KBM-7 (cell line): ENCODE measurements around the gene UBXN1.
"Not testable (repeated sequence)": the region's sequence is repeated elsewhere in the genome, so short reads cannot be mapped to it uniquely, and the experiment has no call there.

Source experiments
- DNase-seq: peaks from one replicate; pipeline ENCODE4 v3.0.0-alpha.2; 2015
- in situ Hi-C: fragments of 300-500 bp; cut with MboI; formaldehyde crosslinking; loops from 2 replicates; pipeline ENCODE4 v1.14.3; 2020; ENCODE audit warnings: low sequenced_read_pairs, low pct_unique_long_range_greater_than_20kb, mixed read lengths

Gene UBXN1

GRCh38 chr11:62677714-62678113 lies 1.2 kb downstream of the UBXN1 start:
- in situ Hi-C loops, result loop anchor here (25.0 kb wide), 1 partner anchor 290 kb away; no protein-coding TSS in a partner anchor
- no peak for DNase-seq

GRCh38 chr11:62677156-62677555 lies 1.7 kb downstream of the UBXN1 start:
- in situ Hi-C loops, result loop anchor here (25.0 kb wide), 1 partner anchor 290 kb away; no protein-coding TSS in a partner anchor
- DNase-seq, result no peak

- in situ Hi-C loops, result loop anchor here (25.0 kb wide), 1 partner anchor 289 kb away; no protein-coding TSS in a partner anchor
- DNase-seq, result no peak
These were observed 2.2 kb downstream of the UBXN1 start for GRCh38 chr11:62676698-62677097.

- in situ Hi-C loops, result loop anchor here (25.0 kb wide), 1 partner anchor 288 kb away; no protein-coding TSS in a partner anchor
- not testable (repeated sequence) for DNase-seq
These were observed 3.5 kb downstream of the UBXN1 start for GRCh38 chr11:62675415-62675814.

GRCh38 chr11:62673196-62673525 lies 5.7 kb downstream of the UBXN1 start:
- in situ Hi-C loops, result no loop called here
- DNase-seq, result no peak

GRCh38 chr11:62671608-62672389 lies 7.1 kb downstream of the UBXN1 start, which contains the start of the genes LBHD1 and UQCC3:
LBHD1 (minus strand) TSS chr11:62672267; CDS start chr11:62670031, 2,236 bp downstream.
UQCC3 (plus strand) TSS chr11:62671673; CDS start chr11:62671746, 73 bp downstream.
- peak; percentile 89 for DNase-seq
- in situ Hi-C loops, result no loop called here

GRCh38 chr11:62671236-62671607 lies 7.7 kb downstream of the UBXN1 start:
- in situ Hi-C loops, result no loop called here
- DNase-seq, result no peak

- in situ Hi-C loops, result no loop called here
- no peak for DNase-seq
These were observed 9.3 kb downstream of the UBXN1 start for GRCh38 chr11:62669420-62670161.

- in situ Hi-C loops, result no loop called here
These were observed 11.4 kb downstream of the UBXN1 start for GRCh38 chr11:62667460-62667859.

GRCh38 chr11:62666259-62666926 lies 12.5 kb downstream of the UBXN1 start:
- in situ Hi-C loops, result no loop called here
- no peak for DNase-seq

More at GRCh38 chr11:62667460-62667859, 11.4 kb downstream of the UBXN1 start:
- DNase-seq, result no peak

- peak; percentile 38 for DNase-seq
- in situ Hi-C loops, result no loop called here
These were observed 13.1 kb downstream of the UBXN1 start for GRCh38 chr11:62665599-62666258.

GRCh38 chr11:62665075-62665598 lies 13.7 kb downstream of the UBXN1 start, which contains the start of the genes C11orf98 and CSKMT:
C11orf98 (minus strand) TSS chr11:62665210; CDS start chr11:62665169, 41 bp downstream.
CSKMT (plus strand) TSS chr11:62665312; CDS start chr11:62665880, 568 bp downstream.
- in situ Hi-C loops, result no loop called here
- DNase-seq, result peak; percentile 95

- no peak for DNase-seq
- in situ Hi-C loops, result no loop called here
These were observed 14.3 kb downstream of the UBXN1 start for GRCh38 chr11:62664405-62665074.

- DNase-seq, result no peak
- in situ Hi-C loops, result no loop called here
These were observed 22.0 kb downstream of the UBXN1 start for GRCh38 chr11:62656796-62657429.

- in situ Hi-C loops, result no loop called here
These were observed 24.6 kb downstream of the UBXN1 start for GRCh38 chr11:62654297-62654696.

GRCh38 chr11:62652161-62653006 lies 26.5 kb downstream of the UBXN1 start:
- in situ Hi-C loops, result no loop called here
- DNase-seq, result no peak

More at GRCh38 chr11:62654297-62654696, 24.6 kb downstream of the UBXN1 start:
- DNase-seq, result no peak

GRCh38 chr11:62650283-62650682 lies 28.6 kb downstream of the UBXN1 start:
- in situ Hi-C loops, DNase-seq: not testable (repeated sequence)
